Liver (tissue), 9 donors: ENCODE measurements around the gene PHF20. TPM values are rescaled to one million over a fixed set of nuclear protein-coding genes. Genes with fewer than 3 reads are reported as not detected.

Experiments
- DNase-seq: peaks from one replicate; pipeline ENCODE4 v3.0.0-alpha.2; 2017; ENCODE audit warnings: low spot score
- H3K27ac ChIP-seq, 2 donors: one replicate each; pipeline ENCODE4 v1.7.0; 2013; ENCODE audit warnings: inconsistent platforms in 2 of 2, low read length in 2 of 2, control low read depth in 1 of 2, low read depth in 1 of 2, mild to moderate bottlenecking in 1 of 2
- H3K27me3 ChIP-seq, 4 donors: one replicate each; pipeline versions ENCODE4 v1.6.1 to v1.7.0; 2013; ENCODE audit warnings: low read length in 3 of 4, inconsistent platforms in 1 of 4, mild to moderate bottlenecking in 1 of 4, moderate library complexity in 1 of 4; ENCODE audit not compliant: control insufficient read depth in 4 of 4, insufficient read depth in 4 of 4
- H3K36me3 ChIP-seq, 4 donors: one replicate each; pipeline versions ENCODE4 v1.6.1 to v1.7.0; 2013; ENCODE audit warnings: low read length in 3 of 4, mild to moderate bottlenecking in 3 of 4, low read depth in 1 of 4, moderate library complexity in 1 of 4; ENCODE audit not compliant: control insufficient read depth in 4 of 4, insufficient read depth in 3 of 4
- H3K4me1 ChIP-seq, 4 donors: one replicate each; pipeline versions ENCODE4 v1.6.1 to v1.7.0; 2013; ENCODE audit warnings: low read length in 3 of 4, mild to moderate bottlenecking in 3 of 4, moderate library complexity in 1 of 4; ENCODE audit not compliant: control insufficient read depth in 4 of 4, insufficient read depth in 4 of 4
- H3K4me3 ChIP-seq, 3 donors: one replicate each; pipeline versions ENCODE4 v1.6.1 to v1.7.0; 2013; ENCODE audit warnings: low read length in 3 of 3, control low read depth in 1 of 3, low read depth in 1 of 3, mild to moderate bottlenecking in 1 of 3
- H3K9ac ChIP-seq, 2 donors: one replicate each; pipeline ENCODE4 v1.7.0; 2013; ENCODE audit warnings: low read length in 2 of 2, mild to moderate bottlenecking in 2 of 2, moderate library complexity in 2 of 2, control low read depth in 1 of 2, low read depth in 1 of 2
- H3K9me3 ChIP-seq, 4 donors: one replicate each; pipeline versions ENCODE4 v1.6.1 to v1.7.0; 2013; ENCODE audit warnings: low read length in 3 of 4; ENCODE audit not compliant: control insufficient read depth in 4 of 4
- EGR1 ChIP-seq, 2 donors: IDR thresholded peaks; 2 replicates each; pipeline ENCODE4 v1.6.1; 2016 to 2018; ENCODE audit warnings: antibody characterized with exemption in 2 of 2, low read depth in 2 of 2
- FOXA2 ChIP-seq: IDR thresholded peaks from 2 replicates; pipeline ENCODE4 v1.6.1; 2016; ENCODE audit warnings: antibody characterized with exemption
- HNF4A ChIP-seq, 2 donors: conservative IDR thresholded peaks; 2 replicates each; pipeline ENCODE4 v1.6.1; 2016; ENCODE audit warnings: antibody characterized with exemption in 2 of 2, mild to moderate bottlenecking in 2 of 2
- HNF4G ChIP-seq: IDR thresholded peaks from 2 replicates; pipeline ENCODE4 v1.6.1; 2016; ENCODE audit warnings: antibody characterized with exemption
- JUND ChIP-seq, 2 donors: IDR thresholded peaks; 2 replicates each; pipeline ENCODE4 v1.6.1; 2016; ENCODE audit warnings: antibody characterized with exemption in 2 of 2
- RAD21 ChIP-seq, 2 donors: IDR thresholded peaks; 2 replicates each; pipeline ENCODE4 v1.6.1; 2016; ENCODE audit warnings: antibody characterized with exemption in 2 of 2, mild to moderate bottlenecking in 2 of 2
- RXRA ChIP-seq, 2 donors: IDR thresholded peaks; 2 replicates each; pipeline ENCODE4 v1.6.1; 2017 to 2018; ENCODE audit warnings: antibody characterized with exemption in 2 of 2, mild to moderate bottlenecking in 1 of 2
- SP1 ChIP-seq: IDR thresholded peaks from 2 replicates; pipeline ENCODE4 v1.6.1; 2018; ENCODE audit warnings: antibody characterized with exemption, mild to moderate bottlenecking
- WGBS: extraction: QIAGEN DNeasy Blood & Tissue Kit; methylation state at CpG from one replicate; pipeline ENCODE4 v1.1.7; 2013; 5-methylcytosine and 5-hydroxymethylcytosine counted together
- polyA plus RNA-seq, 2 donors: library from polyadenylated mRNA; stranded (reverse) in 1 of 2; unstranded in 1 of 2; fragments of 200-250 nt in 1 of 2; fragments of >200 nt in 1 of 2; fragmentation: Nextera tagmentation in 1 of 2; extraction: Ambion mirVana in 1 of 2; gene quantifications; one replicate each; pipeline versions ENCODE4 v1.2.1 to v1.2.3, GENCODE V29; 2013 to 2015
- total RNA-seq, 2 donors: library from RNA; depleted of rRNA; stranded (reverse); fragments of >200 nt; gene quantifications; one replicate each; pipeline ENCODE4 v1.2.3, GENCODE V29; 2014
- TF ChIP-seq, protein P1 (sequence below): IDR thresholded peaks from 2 replicates; pipeline ENCODE4 v1.6.1; 2016; ENCODE audit warnings: antibody characterized with exemption
- TF ChIP-seq, protein P2 (sequence below): IDR thresholded peaks from 2 replicates; pipeline ENCODE4 v1.6.1; 2016; ENCODE audit warnings: antibody characterized with exemption
- TF ChIP-seq, protein P3 (sequence below): fragments of 150-350 bp; IDR thresholded peaks from 2 replicates; pipeline ENCODE4 v1.5.1; 2017; ENCODE audit warnings: improper control_type of control experiment, low read depth, low read length; ENCODE audit not compliant: missing input control
- TF ChIP-seq, protein P4 (sequence below): IDR thresholded peaks from 2 replicates; pipeline ENCODE4 v1.6.1; 2016; ENCODE audit warnings: antibody characterized with exemption, mild to moderate bottlenecking
- donor health status: healthy.
- donor health status: healthy.
- donor health status: healthy.
- donor health status: healthy.
- donor health status: healthy.

Gene PHF20
- total and polyA plus RNA-seq, 4 donors = 5.1 to 11.7 (median 10.3) TPM

DNA sequence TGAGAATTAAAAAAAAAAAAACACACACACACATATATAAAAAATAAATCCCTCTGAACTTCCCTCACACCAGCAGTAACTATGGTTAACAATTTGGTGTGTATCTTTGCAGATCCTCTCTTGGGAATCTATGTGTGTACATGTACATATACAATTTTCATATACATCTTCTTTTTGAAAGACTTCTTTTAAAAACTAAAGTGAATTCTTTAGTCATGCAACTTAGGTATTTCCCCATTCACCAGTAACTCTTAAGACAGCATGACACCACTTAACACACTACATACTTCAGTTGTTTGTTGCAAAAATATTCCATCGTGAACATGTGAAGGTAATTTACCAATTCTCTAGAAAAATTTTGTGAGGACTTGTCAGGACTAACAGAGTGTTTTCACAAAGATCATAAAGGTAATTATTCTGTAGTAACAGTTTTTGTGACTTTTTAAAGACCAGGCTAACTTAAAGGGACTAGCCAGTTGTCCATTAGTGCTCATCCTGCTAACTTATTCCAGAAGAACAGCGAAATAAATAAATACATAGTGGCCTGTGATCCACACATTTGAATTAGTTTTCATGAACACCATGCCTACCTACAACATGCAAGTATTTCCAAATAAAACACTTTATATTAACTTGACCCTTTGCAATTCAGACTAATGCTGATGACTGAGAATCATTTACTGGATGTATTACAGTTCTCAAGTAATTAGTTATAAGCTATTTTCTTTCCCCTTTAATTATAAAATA, 41.8 kb upstream of the PHF20 start:
- Histone ChIP-seq H3K4me3 (no peak overlapping the region), H3K27me3 (no peaks in the 10 kb centered on the region), H3K36me3 (peaks cover 22 to 89% (median 85%) of the 10 kb centered on the region in 4 donors), H3K9me3 (no peaks in the 10 kb centered on the region), H3K9ac (no peak overlapping the region), H3K27ac (no peak overlapping the region), H3K4me1 (peaks cover 1 to 34% (median 21%) of the 10 kb centered on the region in 4 donors)
- DNase-seq = no peak
- WGBS = 85% methylated on average over 2 of the region's 2 CpGs
- TF ChIP-seq, protein P1, sequence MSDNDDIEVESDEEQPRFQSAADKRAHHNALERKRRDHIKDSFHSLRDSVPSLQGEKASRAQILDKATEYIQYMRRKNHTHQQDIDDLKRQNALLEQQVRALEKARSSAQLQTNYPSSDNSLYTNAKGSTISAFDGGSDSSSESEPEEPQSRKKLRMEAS = no peak

DNA sequence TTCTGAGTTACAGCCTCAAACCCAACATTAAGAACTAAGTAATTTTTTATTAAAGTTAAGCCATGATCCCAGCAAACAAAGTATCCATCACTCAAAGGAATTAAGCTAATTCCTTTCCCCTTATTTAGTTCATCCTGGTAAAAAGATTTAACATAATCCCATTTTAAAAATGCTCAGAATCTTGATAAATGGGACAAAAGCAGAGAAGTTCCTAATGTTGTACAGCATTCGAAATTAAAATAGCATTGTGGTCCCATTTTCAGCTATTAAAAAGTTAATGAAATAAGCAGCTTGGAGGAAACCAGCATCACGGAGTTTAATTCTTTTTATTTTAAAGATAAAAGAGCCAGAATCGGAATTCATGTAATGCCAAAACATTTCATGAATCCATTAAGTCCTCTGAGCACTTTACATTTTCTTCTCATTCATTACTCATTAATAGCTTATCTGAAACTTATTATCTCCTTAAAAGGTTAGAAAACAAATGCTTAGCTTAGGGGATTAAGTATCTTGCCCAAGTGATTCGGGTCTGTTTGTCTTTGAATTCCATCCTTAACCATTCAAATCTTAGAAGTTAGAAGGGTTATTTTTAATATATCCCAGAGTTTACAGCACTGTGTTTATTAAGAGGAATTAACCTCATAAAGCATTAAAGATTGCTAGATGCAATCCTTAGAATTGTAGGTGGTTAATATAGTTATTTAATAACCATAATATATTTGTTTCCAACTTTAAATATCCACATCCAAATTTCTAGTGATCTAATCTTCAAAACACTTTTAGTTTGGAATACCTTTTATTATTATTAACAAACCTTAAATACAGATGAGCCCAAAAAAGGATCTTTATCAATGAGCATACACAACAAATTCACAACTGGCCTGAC, 41.0 kb upstream of the PHF20 start:
- no peak for DNase-seq
- Histone ChIP-seq H3K9me3 (no peaks in the 10 kb centered on the region), H3K9ac (no peak overlapping the region), H3K36me3 (peaks cover 18 to 91% (median 86%) of the 10 kb centered on the region in 4 donors), H3K27me3 (no peaks in the 10 kb centered on the region), H3K27ac (no peak overlapping the region), H3K4me3 (no peak overlapping the region), H3K4me1 (peaks cover 1 to 42% (median 27%) of the 10 kb centered on the region in 4 donors)
- WGBS = 63% methylated on average over 4 of the region's 4 CpGs
- TF ChIP-seq, protein P2, sequence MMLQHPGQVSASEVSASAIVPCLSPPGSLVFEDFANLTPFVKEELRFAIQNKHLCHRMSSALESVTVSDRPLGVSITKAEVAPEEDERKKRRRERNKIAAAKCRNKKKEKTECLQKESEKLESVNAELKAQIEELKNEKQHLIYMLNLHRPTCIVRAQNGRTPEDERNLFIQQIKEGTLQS = no peak
- TF ChIP-seq SP1 (no peak), FOXA2 (no peak), HNF4G (no peak), JUND (IDR thresholded peaks at IDR 0.05) (no peak), RXRA (IDR thresholded peaks at IDR 0.05) (no peak), EGR1 (IDR thresholded peaks at IDR 0.05; ENCODE audit: low read depth in 2 of 2) (no peak), RAD21 (IDR thresholded peaks at IDR 0.05) (no peak), HNF4A (conservative IDR thresholded peaks at IDR 0.05) (no peak)
- TF ChIP-seq, protein P3, sequence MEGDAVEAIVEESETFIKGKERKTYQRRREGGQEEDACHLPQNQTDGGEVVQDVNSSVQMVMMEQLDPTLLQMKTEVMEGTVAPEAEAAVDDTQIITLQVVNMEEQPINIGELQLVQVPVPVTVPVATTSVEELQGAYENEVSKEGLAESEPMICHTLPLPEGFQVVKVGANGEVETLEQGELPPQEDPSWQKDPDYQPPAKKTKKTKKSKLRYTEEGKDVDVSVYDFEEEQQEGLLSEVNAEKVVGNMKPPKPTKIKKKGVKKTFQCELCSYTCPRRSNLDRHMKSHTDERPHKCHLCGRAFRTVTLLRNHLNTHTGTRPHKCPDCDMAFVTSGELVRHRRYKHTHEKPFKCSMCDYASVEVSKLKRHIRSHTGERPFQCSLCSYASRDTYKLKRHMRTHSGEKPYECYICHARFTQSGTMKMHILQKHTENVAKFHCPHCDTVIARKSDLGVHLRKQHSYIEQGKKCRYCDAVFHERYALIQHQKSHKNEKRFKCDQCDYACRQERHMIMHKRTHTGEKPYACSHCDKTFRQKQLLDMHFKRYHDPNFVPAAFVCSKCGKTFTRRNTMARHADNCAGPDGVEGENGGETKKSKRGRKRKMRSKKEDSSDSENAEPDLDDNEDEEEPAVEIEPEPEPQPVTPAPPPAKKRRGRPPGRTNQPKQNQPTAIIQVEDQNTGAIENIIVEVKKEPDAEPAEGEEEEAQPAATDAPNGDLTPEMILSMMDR = no peak
- TF ChIP-seq, protein P4, sequence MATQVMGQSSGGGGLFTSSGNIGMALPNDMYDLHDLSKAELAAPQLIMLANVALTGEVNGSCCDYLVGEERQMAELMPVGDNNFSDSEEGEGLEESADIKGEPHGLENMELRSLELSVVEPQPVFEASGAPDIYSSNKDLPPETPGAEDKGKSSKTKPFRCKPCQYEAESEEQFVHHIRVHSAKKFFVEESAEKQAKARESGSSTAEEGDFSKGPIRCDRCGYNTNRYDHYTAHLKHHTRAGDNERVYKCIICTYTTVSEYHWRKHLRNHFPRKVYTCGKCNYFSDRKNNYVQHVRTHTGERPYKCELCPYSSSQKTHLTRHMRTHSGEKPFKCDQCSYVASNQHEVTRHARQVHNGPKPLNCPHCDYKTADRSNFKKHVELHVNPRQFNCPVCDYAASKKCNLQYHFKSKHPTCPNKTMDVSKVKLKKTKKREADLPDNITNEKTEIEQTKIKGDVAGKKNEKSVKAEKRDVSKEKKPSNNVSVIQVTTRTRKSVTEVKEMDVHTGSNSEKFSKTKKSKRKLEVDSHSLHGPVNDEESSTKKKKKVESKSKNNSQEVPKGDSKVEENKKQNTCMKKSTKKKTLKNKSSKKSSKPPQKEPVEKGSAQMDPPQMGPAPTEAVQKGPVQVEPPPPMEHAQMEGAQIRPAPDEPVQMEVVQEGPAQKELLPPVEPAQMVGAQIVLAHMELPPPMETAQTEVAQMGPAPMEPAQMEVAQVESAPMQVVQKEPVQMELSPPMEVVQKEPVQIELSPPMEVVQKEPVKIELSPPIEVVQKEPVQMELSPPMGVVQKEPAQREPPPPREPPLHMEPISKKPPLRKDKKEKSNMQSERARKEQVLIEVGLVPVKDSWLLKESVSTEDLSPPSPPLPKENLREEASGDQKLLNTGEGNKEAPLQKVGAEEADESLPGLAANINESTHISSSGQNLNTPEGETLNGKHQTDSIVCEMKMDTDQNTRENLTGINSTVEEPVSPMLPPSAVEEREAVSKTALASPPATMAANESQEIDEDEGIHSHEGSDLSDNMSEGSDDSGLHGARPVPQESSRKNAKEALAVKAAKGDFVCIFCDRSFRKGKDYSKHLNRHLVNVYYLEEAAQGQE = no peak
- TF ChIP-seq, protein P1 = no peak
